Jurkat, Clone E6-1 (cell line): ENCODE data around the gene CST9.

Experiments
- DNase-seq: peaks from one replicate; pipeline ENCODE4 v3.0.0-alpha.2; 2011; ENCODE audit warnings: low read depth, low spot score
- H3K4me3 ChIP-seq: 2 replicates; pipeline ENCODE4 v1.5.1; 2011; ENCODE audit warnings: mild to moderate bottlenecking, low read length, control low read depth, moderate library complexity

Gene CST9

GRCh38 chr20:23568320-23568970 is 37.3 kb downstream of the CST9 start, which contains the start of gene CST9L:
CST9L (minus strand) TSS chr20:23568484; CDS start chr20:23568450, 34 bp downstream.
- H3K4me3 ChIP-seq, result no peak within 1 kb of the TSS
- DNase-seq, result no peak

GRCh38 chr20:23566199-23566932 is 39.4 kb downstream of the CST9 start:
- H3K4me3 ChIP-seq, result no peak overlapping the region
- no peak for DNase-seq

- DNase-seq, result no peak
Observed at GRCh38 chr20:23565503-23566045, 40.1 kb downstream of the CST9 start.

GRCh38 chr20:23564927-23565326 is 40.8 kb downstream of the CST9 start:
- no peak for DNase-seq
- H3K4me3 ChIP-seq, result no peak overlapping the region

More at GRCh38 chr20:23565503-23566045, 40.1 kb downstream of the CST9 start:
- no peak overlapping the region for H3K4me3 ChIP-seq

GRCh38 chr20:23562721-23563342 is 42.9 kb downstream of the CST9 start:
- DNase-seq, result no peak
- H3K4me3 ChIP-seq, result no peak overlapping the region

- no peak overlapping the region for H3K4me3 ChIP-seq
- DNase-seq, result no peak
Observed at GRCh38 chr20:23554401-23554800, 51.3 kb downstream of the CST9 start.
